HuH-7 (cell line): ENCODE results near the gene TXNDC5.
A peak's percentile ranks its signal among the peaks of the same experiment; 100 is the strongest.

Experiments
- DNase-seq: peaks from one replicate; pipeline ENCODE4 v3.0.0; 2011; ENCODE audit warnings: low spot score

Gene TXNDC5

DNA sequence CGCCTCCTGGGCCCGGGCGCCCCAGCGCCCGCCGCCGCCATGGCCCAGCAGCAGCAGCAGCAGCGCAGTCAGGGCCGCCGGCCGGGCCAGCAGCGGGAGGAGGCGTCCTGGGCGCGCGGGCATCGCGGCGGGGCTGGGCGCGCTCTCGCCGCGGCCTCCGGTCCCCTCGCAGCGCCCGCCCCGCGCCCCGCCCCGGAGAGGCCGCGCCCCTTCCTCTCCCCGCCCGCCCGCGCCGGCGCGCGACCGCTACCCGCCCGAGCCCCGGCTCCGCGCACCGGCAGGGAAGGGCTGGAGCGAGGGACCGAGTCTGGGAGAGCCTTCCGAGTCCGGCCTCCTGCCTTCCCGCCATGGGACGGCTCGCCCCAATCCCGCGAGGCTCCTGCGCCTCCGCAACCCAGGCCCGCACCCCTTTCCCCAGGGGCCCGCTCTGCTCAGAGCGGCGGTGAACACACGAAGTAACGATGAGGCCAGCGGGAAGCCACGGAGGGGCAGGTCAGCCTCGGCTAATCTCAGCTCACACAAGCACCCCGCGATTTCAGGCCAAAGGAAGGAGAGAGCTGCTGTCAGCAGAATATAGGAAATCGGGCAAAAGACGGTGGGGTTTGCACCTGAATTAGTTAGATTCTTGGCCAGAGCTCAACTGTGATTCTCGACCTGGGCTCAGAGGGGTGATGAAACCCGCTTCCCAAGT is at the start of gene TXNDC5:
Gene TXNDC5 (minus strand): TSS at position 135 of the 691 bp plus-strand sequence. CDS start 12 bp downstream, at position 123.
- DNase-seq: peak; percentile 72

DNA sequence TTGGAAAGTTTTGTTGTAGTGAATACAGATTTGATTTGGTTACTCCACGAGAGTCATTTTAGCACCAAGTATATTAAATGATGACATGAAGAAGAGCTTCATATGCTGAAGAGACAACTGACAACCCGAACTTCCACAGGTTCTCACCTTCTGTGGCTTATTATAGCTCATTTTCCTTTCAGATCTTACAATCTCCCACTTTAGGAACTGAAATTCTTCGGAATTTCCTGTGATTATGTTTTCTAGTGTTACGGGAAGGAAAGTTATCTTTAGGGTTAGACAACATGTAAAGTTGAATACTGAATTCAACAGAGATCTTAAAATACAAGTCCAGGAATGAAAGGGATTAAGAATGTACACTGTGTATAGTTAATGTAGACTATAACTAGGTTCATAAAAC is 49.6 kb upstream of the TXNDC5 start:
- no peak for DNase-seq

DNA sequence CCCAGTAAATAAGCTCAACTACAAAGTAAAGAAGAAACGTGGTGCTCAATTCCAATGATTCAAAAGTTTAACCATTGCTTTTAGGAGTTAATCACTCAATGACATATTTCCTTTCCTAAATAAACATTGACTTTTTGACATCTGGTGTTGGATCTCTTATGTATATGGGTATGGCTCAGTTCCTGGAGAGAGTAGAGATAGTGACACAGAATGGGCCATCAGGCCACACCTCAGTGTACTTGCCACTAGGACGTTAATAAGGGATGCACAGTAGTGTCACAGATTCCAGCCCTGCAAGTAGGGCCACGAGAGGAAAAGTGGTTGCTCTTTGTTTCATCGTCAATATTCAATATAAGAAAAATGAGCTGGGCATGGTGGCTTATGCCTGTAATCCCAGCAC is 48.9 kb upstream of the TXNDC5 start:
- no peak for DNase-seq

DNA sequence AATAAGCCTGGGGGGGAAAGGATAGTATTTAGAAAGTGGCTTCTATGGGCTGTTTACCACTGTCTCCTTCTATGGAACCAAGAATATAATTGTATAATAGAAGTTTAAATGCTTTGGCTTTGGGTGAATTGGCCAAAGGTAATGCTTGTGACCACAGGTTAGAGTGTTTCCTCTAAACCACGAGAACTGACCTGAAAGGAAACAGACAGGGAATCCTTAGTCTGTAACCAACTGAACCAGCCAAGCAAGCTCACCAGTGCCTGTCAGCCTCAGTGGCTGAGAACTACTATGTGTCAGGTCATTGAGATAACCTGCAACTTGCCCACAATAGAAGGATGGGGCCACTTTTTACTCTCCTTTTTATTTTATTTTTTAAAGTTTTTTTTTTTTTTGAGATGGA is 47.9 kb upstream of the TXNDC5 start:
- DNase-seq: no peak

DNA sequence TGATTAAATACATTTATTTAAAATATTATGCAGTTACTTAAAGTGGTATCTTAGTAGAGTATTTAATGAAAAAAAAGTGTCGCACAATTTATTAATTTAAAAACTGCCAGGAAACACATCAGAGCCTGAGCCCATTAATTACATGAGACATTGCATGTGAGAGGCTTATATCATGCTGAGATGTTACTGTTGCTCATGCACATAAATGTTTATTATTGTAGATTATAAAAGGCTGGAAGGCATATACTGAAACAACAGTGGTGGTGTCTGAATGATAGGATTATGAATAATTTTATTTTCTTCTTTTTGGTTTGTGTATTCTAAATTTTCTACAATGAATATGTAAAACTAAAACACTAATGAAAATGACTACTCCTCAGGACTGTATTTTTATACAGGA is 45.7 kb upstream of the TXNDC5 start:
- no peak for DNase-seq

DNA sequence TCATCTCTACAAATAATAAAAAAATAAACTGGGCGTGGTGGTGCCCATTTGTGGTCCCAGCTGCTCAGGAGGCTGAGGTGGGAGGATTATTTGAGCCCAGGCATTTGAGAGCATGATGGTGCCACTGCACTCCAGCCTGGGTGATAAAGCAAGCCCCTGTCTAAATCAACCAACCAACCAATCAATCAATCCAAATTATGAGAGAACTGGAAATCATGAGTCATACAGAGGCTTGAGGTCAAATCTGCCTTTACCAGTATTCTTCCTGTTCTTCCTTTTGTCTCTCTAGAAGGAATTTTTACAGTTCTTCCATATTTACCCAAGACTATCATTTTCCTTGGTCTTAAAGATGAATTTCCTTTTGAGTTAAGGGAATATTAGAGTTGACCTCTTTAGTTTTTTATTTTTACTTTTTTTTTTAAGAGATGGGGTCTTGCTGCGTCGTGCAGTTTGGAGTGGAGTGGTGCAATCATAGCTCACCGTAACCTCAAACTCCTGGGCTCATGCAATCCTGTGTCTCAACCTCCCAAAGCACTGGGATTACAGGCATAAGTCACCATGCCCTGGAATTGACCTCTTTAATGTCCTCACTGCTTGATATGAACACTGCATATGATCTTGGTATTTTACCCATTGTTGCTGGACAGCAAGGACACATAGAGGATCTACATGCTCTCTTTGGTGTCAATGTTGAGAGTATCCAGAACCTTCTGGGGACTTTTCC is 44.1 kb upstream of the TXNDC5 start:
- DNase-seq: no peak

DNA sequence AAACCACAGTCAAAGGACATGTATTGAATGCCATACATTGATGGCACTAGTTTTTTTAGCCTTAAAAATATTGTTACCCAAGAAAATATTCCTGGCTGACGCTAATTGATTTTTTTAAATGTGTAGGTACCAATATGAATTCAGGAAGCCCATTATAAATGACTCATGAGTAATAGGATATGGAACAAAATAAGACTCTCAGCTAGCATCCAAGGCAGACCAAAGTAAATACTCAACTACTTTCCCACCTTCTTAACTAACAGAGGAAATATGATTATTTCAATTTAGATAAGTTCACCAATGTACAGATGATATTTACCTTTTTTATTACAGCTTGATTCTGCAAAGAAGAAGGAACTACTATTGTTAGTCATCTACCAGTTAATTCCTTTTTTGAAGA is 43.2 kb upstream of the TXNDC5 start:
- no peak for DNase-seq

DNA sequence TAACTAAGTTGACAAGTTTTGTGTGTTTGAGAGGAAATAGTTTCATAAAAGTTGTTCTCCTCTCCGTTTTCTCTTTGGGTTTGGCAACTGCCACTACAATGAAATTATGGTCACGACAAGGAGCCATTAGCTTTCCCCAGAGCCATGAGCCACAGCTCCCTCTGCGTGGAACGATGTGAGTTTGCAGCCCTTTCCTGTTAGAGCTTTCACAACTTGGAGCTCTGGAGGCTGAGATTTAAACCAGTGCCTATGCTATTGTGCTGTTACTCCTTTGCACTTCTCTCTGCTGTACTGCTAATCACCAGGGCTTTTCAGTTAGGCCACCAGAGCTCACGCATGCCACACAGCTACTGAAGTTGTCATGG is 29.3 kb upstream of the TXNDC5 start:
- DNase-seq: no peak

DNA sequence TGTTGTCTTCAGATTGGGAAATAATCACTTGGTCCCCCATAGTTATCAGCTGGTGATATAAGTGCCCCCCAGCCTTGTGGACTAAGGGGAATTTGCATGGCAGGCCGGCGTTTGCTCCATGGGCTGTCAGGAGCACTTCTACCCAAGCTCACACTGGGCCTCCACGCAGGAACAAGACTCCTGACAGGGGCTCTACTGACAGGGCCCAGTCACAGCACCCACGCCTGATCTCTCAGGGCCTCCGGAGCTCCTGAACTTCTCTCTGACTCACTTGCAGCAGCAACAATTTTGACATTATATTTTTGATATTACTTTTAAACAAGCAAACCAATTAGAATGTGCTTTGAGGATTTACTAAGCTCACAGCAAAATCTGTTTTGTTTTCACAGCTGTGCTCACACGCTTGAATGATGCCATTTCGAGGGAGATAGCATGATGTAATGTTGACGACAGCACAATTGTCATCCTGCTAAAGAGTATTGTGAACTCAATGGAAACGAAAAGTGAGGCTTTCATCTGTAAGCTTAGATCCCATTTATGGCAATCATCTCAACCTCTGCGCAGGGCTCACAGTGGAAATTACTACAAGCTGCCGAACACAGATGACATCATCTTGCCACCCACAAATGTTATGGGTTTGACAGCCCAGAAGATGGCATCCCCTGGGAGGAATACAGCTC is 28.7 kb upstream of the TXNDC5 start:
- no peak for DNase-seq

DNA sequence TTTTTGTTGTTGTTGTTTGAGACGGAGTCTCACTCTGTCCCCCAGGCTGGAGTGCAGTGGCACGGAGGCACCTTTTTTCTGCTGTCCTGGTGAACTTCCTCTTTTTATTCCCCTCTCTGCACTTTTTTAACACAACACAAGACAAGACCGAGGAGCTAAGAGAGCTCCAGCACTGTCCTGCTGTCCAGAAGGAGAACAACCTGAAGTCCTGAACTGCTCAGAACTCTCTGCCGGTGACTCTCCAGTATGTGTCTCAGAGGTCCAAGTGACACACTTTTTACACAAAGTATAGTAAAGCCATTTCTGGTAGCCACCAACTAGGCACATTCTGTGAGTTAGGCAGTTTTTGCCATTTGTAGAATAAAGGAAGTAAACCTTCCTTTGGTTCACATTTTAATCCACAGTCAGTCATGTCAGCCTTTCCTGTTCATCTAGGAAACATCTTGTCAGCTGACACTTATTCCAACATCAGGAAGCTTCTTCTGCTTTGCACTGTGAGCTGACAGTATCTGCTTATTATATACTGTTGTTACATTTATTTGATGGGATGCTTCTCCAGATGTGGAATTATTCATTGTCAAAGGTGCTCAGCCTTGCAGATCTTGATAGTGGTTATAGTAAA is 28.1 kb upstream of the TXNDC5 start:
- no peak for DNase-seq

DNA sequence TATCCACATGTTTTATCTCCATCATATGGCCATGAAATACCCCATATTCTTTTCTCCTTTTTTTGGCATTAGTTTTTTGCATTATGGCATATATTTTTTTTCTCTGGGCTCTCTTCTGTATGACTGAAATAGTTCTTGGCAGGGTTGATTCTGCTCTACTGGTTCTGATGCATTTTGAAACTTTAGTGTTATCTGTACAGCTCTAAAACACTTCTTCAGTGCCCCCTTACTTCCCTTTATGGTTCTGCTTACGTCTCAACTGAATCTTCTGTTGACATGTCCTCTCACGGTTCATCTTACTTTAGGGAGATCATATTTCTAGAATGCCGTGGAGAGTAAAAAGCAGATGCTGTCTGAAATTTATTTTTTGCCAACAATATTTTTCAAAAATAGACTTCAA is 23.2 kb upstream of the TXNDC5 start:
- no peak for DNase-seq

DNA sequence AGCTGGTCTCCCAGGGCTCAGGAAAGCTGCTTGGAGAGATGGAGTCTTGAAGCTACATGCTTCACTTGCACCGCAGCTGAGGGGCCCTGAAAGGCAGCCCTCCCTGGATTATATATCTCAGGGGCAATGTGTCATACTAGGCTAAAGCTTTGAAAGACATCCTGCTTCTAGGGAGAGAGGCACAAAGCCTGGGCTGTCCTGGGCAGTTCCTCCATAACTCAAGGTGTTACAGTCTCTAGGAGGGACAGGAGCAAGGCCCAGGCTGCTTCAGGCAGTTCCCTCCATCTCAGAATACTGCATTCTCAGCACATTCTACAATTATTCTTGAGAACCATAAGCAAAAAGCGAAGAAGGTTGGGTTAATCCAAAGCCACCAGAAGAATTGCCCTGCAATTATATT is 22.0 kb upstream of the TXNDC5 start:
- DNase-seq: no peak

DNA sequence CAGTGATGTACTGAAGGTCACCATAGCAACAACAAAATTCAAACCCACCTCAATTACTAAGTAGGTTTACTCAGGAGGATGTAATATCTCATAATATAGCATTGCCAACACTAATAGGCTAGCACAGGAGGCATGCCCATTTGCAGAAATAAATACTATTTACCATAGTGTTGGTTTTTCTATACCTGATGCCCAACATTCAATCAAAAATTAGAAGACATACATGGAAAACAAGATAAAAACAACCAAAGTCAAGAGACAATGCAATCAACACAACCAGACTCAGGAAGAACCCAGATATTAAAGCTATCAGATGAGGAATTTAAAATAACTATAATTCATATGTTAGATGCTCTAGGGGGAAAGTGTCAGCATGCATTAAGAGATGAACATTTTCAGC is 14.3 kb upstream of the TXNDC5 start:
- no peak for DNase-seq

DNA sequence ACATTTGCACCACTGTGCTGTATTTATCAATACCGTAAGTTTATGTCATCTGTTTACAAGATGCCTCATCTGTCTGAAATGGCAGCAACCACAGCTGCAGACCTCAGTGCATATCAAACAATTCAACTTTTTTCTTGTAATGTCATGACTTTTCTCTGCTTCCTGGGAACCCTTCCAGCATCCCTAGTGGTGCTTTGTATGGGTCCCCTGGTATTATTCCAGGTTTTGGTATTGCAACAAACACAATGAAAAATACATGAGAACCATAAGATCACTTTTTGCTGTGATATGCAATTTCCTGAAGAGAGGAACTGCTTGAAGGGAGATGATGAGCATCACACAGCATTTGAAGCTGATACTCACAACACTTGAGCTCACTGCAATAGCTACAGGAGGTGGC is 12.0 kb upstream of the TXNDC5 start:
- no peak for DNase-seq

DNA sequence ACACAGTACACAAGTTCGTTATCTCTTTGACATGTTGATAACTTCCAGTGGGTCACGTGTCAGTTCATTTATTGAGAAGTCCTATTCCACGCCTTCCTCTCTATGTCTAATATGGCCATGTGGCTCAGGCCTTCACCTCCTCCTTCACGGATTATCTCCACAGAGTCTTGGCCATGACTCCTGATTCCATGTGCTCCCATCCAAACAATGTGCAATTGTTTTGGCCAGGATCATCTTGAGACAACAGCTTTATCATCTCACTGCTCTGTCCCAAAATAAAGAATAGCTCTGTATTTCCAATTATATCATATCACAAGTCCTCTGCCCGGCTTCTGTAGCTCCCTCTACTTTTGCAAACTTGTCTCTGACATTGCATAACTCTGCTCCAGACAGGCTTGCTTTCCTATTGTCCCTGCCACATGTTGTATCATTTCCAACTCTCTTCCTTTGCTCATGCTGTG is 11.1 kb upstream of the TXNDC5 start:
- DNase-seq: no peak

DNA sequence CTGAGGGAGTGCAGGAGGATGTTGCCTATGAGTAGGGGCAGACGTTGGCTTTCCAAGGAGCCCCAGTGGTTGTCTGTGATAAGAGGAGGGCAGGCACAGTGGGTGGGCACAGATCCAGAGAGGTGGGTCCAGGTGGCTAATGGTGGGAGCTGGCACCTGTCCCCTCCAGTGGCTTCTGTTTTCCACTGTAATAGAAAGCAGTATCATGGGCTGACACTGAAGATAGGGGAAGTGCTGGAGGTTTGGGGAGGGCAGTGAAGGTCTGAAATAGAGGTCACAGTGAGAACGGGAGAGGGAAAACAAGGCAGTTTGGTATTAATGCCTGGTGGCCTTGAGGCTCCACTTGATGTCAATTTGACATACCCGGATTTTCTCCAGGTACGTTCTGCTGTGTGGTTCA is 10.5 kb upstream of the TXNDC5 start:
- DNase-seq: no peak

DNA sequence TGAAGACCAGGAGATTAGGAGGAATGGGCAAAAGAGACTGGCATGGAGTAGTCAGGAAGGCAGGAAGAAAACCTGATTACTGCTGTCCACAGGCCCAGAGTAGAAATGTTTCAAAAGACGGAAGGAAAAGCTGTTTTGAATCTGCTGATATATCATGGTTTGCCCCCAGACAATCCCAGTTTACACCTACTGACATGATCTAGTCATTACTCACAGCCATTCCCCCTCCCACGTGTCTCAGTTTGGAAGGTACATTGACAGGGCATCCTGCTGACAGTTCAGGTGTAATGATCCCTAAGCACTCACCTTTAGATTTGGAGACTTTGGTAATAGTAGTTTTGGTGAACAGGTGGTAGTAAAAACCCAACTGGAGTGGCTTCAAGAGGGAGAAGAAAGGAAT is 9.8 kb upstream of the TXNDC5 start:
- no peak for DNase-seq

DNA sequence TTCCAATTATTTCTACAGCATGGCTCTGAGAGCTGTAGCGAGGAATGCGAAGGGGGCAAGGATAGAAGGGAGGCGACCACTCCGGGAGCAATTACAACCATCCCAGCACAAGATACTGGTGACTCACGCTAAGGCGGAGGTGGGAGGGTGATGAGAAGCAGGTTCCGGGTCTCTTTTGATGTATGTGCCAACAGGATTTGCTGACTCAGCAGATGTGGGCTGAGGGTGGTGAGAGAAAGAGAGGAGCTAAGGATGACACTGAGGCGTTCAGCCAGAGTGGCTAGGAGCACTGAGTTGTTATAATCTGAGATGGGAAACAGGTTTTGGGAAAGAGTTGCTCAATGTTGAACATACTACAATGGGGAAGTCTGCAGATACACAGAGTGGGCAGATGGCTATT is 9.3 kb upstream of the TXNDC5 start:
- no peak for DNase-seq

DNA sequence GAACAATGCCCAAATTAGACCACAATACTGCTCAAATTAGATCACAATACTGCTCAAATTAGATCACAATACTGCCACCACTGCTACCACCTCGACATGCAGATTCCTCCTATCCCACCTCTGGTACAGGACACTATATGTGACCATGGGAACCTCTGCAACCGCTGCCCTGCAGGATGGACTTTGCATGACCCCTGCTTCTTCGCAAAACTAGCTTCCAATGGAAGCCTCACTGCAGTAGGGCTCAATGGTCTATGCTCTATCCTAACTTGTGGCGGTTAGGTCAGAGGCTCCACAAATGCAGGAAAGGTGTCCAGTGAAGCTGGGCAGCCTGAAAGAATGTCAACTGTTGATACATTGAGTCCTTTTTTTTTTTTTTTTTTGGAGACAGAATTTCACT is 7.8 kb upstream of the TXNDC5 start:
- no peak for DNase-seq

DNA sequence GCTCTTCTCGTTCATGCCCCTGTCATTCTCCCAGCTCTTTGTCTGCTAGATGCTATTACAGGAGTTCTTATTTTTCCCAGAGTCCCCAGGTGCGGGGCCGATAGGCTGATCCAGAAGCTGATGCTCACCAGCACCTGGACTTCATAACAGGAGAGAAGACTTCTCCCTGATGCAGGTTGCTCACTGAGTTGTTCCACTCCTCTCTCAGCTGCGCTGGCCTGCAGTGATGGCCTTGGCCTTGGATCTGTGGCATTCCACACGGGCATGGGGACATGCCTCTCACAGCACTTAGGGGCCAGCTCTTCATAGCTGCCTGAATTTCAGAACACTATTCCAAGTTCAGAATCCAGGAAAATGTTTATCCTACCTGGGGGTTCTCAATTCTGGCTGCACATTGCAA is 7.1 kb upstream of the TXNDC5 start:
- no peak for DNase-seq

DNA sequence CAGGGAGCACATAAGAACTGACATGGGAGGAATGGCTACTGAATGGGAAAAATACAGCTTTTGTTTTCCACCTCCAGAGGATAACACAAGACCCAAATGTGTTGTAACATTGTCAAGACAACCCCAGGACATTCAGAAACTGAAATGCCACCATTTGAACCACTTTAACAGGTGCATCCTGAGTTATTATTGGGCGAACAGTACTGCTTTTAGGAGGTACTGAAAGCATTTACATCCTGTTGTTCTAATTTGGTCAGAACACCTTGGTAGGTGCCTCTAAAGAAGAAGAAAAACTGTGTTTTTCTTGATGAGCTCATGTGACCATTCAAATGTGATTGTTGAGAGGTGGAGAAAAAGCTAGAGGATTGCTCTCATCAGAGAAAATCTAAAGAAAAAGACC is 6.4 kb upstream of the TXNDC5 start:
- no peak for DNase-seq

DNA sequence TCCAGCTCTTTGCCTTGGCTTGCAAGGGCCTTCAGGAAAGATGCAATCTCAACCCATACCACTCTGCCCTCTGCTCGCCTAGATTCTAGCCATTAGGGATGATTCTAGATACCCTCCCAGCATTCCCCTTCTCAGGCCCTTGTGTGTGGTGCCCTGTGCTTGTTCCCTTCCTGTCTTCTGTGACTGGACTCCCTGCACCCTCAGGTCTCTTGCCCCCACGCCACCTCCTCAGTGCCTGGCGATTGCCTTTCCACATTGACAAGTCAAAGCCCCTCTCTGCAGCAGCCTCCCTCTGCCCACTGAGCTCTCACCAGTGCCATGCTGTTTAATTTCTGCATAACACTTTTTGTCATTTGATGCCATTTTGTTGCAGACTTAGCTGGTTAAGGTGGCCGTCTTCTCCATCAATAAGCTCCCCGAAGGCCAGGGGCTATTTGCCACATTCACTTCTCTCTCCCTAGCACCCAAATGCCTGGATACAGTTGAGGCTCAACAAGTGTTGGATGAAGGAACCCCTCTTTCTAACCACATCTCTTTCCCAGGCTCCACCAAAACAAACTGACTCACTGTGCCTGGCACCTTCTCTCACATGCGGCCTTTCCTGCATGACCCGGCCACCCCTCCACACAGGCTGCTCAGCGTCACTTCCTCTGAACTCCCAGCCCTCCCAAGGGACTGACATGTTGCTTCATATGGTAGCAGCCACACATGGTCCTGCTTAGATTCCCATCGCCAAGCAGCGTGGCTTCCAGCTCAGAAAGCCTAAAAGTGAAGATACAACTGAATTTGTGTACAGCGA is 4.6 kb upstream of the TXNDC5 start:
- no peak for DNase-seq
